CD4-positive, alpha-beta T cell treated with Interleukin-17A for 4 hours (primary cell): ENCODE measurements around the gene STAT2.
"Not testable (repeated sequence)": the region's sequence is repeated elsewhere in the genome, so short reads cannot be mapped to it uniquely, and the experiment has no call there.

Experiments used
- DNase-seq: peaks from one replicate; pipeline ENCODE4 v3.0.0-alpha.2; 2020; ENCODE audit warnings: mixed read lengths

STAT2 gene

GRCh38 chr12:56324206-56324605, 35.7 kb downstream of the STAT2 start:
- no peak for DNase-seq

GRCh38 chr12:56321610-56322009, 38.3 kb downstream of the STAT2 start:
- not testable (repeated sequence) for DNase-seq

GRCh38 chr12:56321027-56321426, 38.9 kb downstream of the STAT2 start:
- no peak for DNase-seq

GRCh38 chr12:56317675-56318074, 42.2 kb downstream of the STAT2 start:
- no peak for DNase-seq

GRCh38 chr12:56315622-56316473, 44.1 kb downstream of the STAT2 start, which contains the start of gene CNPY2:
Gene CNPY2, minus strand, starts transcription at chr12:56315988. Its CDS starts 771 bp downstream, at chr12:56315217.
- peak; percentile 93 for DNase-seq

GRCh38 chr12:56315249-56315621, 44.7 kb downstream of the STAT2 start:
- DNase-seq = no peak

- no peak for DNase-seq
Observed at GRCh38 chr12:56311003-56311402, 48.9 kb downstream of the STAT2 start.

- DNase-seq = no peak
Observed at GRCh38 chr12:56308714-56309113, 51.2 kb downstream of the STAT2 start.

- no peak for DNase-seq
Observed at GRCh38 chr12:56307221-56307965, 52.5 kb downstream of the STAT2 start.

GRCh38 chr12:56304872-56305590, 54.9 kb downstream of the STAT2 start:
- DNase-seq = no peak

GRCh38 chr12:56304276-56304675, 55.6 kb downstream of the STAT2 start:
- DNase-seq = no peak

GRCh38 chr12:56300644-56301464, 59.1 kb downstream of the STAT2 start:
- no peak for DNase-seq

GRCh38 chr12:56299853-56300643, 59.9 kb downstream of the STAT2 start, which contains the start of gene CS:
Gene CS, minus strand, starts transcription at chr12:56300330. Its CDS starts 129 bp downstream, at chr12:56300201.
- peak; percentile 99 for DNase-seq

- peak; percentile 30 for DNase-seq
Observed at GRCh38 chr12:56299308-56299852, 60.5 kb downstream of the STAT2 start.

- no peak for DNase-seq
Observed at GRCh38 chr12:56298828-56299227, 61.1 kb downstream of the STAT2 start.

- DNase-seq = no peak
Observed at GRCh38 chr12:56297400-56297799, 62.5 kb downstream of the STAT2 start.

- no peak for DNase-seq
Observed at GRCh38 chr12:56296295-56296694, 63.6 kb downstream of the STAT2 start.

- no peak for DNase-seq
Observed at GRCh38 chr12:56293795-56294194, 66.1 kb downstream of the STAT2 start.
